GM20000 (cell line): ENCODE results near the gene TYSND1.
A peak's percentile ranks its signal among the peaks of the same experiment; 100 is the strongest.
"Not testable (repeated sequence)": the region's sequence is repeated elsewhere in the genome, so short reads cannot be mapped to it uniquely, and the experiment has no call there.

Experiments
- DNase-seq: peaks from one replicate; pipeline ENCODE4 v3.0.0; 2012; ENCODE audit warnings: low spot score
- CTCF ChIP-seq: IDR thresholded peaks from 2 replicates; pipeline ENCODE4 v1.5.1; 2012; ENCODE audit warnings: mild to moderate bottlenecking, control low read depth; ENCODE audit errors: extremely low read depth, missing control alignments

The TYSND1 gene

GRCh38 chr10:70115948-70116682 is 30.4 kb downstream of the TYSND1 start:
- TF ChIP-seq CTCF, result peak; percentile 65
- DNase-seq, result peak; percentile 79

- no peak for TF ChIP-seq CTCF
- DNase-seq, result no peak
Observed at GRCh38 chr10:70114902-70115301, 31.6 kb downstream of the TYSND1 start.

GRCh38 chr10:70112071-70112470 is 34.4 kb downstream of the TYSND1 start:
- DNase-seq, result no peak
- TF ChIP-seq CTCF, result no peak

- no peak for TF ChIP-seq CTCF
- no peak for DNase-seq
Observed at GRCh38 chr10:70111496-70111895, 35.0 kb downstream of the TYSND1 start.

- TF ChIP-seq CTCF, result no peak
- no peak for DNase-seq
Observed at GRCh38 chr10:70109064-70109729, 37.3 kb downstream of the TYSND1 start.

GRCh38 chr10:70106958-70107791 is 39.3 kb downstream of the TYSND1 start:
- TF ChIP-seq CTCF, result no peak
- peak; percentile 64 for DNase-seq

- TF ChIP-seq CTCF, result no peak
- no peak for DNase-seq
Observed at GRCh38 chr10:70101668-70102067, 44.8 kb downstream of the TYSND1 start.

- not testable (repeated sequence) for DNase-seq
Observed at GRCh38 chr10:70101068-70101562, 45.4 kb downstream of the TYSND1 start.
